Mesothelial cell of epicardium (in vitro differentiated cells): ENCODE measurements around the gene STT3A. TPM values are rescaled to one million over a fixed set of nuclear protein-coding genes. Genes with fewer than 3 reads are reported as not detected.

Experiments used
- DNase-seq, 2 experiments: peaks; one replicate each; pipeline ENCODE4 v3.0.0; 2021; ENCODE audit warnings: low spot score in 2 of 2; ENCODE audit not compliant: unreplicated experiment in 2 of 2
- H3K27ac Mint-ChIP-seq: 2 replicates; pipeline ENCODE4 v1.8.0; 2021; ENCODE audit warnings: mixed read lengths
- H3K27me3 Mint-ChIP-seq: 2 replicates; pipeline ENCODE4 v1.8.0; 2021; ENCODE audit warnings: low read depth, mixed read lengths
- H3K36me3 Mint-ChIP-seq: 2 replicates; pipeline ENCODE4 v1.8.0; 2021; ENCODE audit warnings: mixed read lengths
- H3K4me1 Mint-ChIP-seq: 2 replicates; pipeline ENCODE4 v1.8.0; 2021; ENCODE audit warnings: mixed read lengths
- H3K4me3 Mint-ChIP-seq: 2 replicates; pipeline ENCODE4 v1.8.0; 2021; ENCODE audit warnings: mild to moderate bottlenecking, moderate library complexity, mixed read lengths
- H3K9me3 Mint-ChIP-seq: 2 replicates; pipeline ENCODE4 v1.8.0; 2021; ENCODE audit warnings: mixed read lengths
- total RNA-seq: library from RNA; stranded (reverse); gene quantifications from 3 replicates; pipeline ENCODE4 v1.2.1, GENCODE V29; 2021
- TF ChIP-seq, protein P1 (sequence below): fragments of 200-600 bp; sonication (generic); IDR thresholded peaks from one replicate; pipeline ENCODE4 v1.5.0; 2021; ENCODE audit warnings: antibody characterized with exemption; ENCODE audit not compliant: unreplicated experiment

The STT3A gene
- total RNA-seq, 1 donor from 2014 or later: 146 TPM

DNA sequence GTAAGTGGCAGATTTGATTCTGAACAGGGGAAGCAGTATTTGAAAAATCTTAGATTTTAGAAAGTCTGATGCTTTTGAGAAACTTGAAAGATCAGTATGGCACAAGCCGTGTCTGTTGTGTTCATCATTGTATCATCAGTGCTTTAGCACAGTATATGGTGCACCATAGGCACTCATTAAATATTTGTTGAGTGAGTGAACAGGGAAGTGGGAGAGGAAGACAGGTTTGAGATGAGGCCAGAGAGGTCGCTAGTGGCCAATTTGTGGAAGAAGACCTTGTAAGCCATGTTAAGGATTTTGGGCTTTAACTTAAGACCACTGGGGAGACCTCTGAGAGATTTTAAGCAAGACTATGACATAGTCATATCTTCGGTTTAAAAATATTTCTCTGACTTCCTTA, 45.2 kb downstream of the STT3A start:
- Mint-ChIP-seq H3K4me3 (no peak overlapping the region), H3K4me1 (no peaks in the 10 kb centered on the region), H3K27ac (no peak overlapping the region), H3K36me3 (peaks cover 19% of the 10 kb centered on the region), H3K9me3 (no peaks in the 10 kb centered on the region), H3K27me3 (no peaks in the 10 kb centered on the region)
- TF ChIP-seq, protein P1, sequence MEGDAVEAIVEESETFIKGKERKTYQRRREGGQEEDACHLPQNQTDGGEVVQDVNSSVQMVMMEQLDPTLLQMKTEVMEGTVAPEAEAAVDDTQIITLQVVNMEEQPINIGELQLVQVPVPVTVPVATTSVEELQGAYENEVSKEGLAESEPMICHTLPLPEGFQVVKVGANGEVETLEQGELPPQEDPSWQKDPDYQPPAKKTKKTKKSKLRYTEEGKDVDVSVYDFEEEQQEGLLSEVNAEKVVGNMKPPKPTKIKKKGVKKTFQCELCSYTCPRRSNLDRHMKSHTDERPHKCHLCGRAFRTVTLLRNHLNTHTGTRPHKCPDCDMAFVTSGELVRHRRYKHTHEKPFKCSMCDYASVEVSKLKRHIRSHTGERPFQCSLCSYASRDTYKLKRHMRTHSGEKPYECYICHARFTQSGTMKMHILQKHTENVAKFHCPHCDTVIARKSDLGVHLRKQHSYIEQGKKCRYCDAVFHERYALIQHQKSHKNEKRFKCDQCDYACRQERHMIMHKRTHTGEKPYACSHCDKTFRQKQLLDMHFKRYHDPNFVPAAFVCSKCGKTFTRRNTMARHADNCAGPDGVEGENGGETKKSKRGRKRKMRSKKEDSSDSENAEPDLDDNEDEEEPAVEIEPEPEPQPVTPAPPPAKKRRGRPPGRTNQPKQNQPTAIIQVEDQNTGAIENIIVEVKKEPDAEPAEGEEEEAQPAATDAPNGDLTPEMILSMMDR: no peak
- DNase-seq: no peak

DNA sequence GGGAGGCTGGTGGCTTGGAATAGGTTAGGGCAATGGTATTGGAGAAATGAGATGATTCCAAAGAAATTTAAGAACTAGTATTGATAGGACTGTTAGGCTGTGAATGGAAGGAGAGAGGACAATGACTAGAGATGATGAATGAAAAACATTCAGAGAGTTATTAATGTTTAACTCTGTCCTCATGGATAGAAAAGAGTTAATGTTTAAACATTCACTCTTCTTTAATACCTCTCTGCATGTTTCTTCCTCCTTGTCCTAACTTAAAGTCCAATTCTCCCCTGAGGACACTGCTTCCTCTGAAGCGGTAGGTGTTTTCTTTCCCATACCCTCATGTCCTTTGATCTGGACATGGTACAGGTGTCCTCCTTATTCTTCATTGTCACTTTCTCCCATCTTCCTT, 45.7 kb downstream of the STT3A start:
- H3K27me3 Mint-ChIP-seq: no peaks in the 10 kb centered on the region
- H3K4me1 Mint-ChIP-seq: no peaks in the 10 kb centered on the region
- no peak overlapping the region for H3K27ac Mint-ChIP-seq
- H3K36me3 Mint-ChIP-seq: peaks cover 19% of the 10 kb centered on the region
- H3K9me3 Mint-ChIP-seq: no peaks in the 10 kb centered on the region
- H3K4me3 Mint-ChIP-seq: no peak overlapping the region
- DNase-seq: no peak
- TF ChIP-seq, protein P1: no peak

DNA sequence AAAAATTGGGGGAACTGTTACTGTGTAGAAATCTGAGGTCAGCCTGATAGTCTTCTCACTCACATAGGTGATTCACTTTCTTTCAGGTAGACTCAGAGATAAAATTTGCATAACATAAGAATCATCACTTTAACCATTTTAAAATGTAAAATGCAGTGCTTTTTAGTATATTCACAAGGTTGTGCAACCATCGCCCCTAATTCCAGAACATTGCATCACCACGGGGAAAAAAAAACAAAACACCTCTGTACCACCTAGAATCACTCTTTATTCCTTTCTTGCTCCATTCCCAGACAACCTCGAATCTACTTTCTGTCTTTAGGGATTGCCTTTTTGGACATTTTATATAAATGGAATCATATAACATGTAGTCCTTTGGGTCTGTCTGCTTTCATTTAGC, 53.2 kb downstream of the STT3A start:
- Mint-ChIP-seq H3K9me3 (peaks cover 4% of the 10 kb centered on the region), H3K27me3 (no peaks in the 10 kb centered on the region), H3K4me1 (no peaks in the 10 kb centered on the region), H3K4me3 (no peak overlapping the region), H3K36me3 (peaks cover 37% of the 10 kb centered on the region), H3K27ac (no peak overlapping the region)
- DNase-seq: no peak
- TF ChIP-seq, protein P1: no peak

DNA sequence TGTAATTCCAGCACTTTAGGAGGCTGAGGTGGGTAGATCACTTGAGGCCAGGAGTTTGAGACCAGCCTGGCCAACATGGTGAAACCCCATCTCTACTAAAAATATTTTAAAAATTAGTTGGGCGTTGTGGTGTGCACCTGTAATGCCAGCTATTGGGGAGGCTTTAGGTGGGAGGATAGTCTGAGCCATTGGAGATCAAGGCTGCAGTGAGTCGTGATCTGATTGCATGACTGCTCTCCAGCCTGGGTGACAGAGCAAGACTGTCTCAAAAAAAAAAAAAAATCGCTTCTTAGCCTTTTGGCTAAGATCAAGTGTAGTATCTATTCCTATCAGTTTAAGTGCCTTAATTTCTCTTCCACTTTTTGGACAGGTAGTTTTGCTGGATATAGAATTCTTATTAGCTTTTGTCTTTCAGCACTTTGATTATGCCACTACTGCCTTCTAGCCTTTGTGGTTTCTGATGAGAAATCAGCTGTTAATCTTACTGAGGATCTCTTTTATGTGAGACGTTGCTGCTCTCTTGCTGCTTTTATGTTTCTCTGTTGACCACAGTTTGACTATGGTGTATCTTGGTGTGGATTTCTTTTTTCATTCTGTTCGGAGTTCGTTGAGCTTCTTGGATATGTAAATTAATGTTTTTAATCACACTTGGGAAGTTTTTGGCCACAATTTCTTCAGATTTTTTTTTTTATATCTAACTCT, 57.0 kb downstream of the STT3A start:
- Mint-ChIP-seq H3K27me3 (no peaks in the 10 kb centered on the region), H3K36me3 (peaks cover 43% of the 10 kb centered on the region), H3K4me1 (no peaks in the 10 kb centered on the region), H3K4me3 (no peak overlapping the region), H3K27ac (no peak overlapping the region), H3K9me3 (peaks cover 4% of the 10 kb centered on the region)
- DNase-seq: no peak
- TF ChIP-seq, protein P1: no peak

- H3K27ac Mint-ChIP-seq: no peak overlapping the region
- H3K36me3 Mint-ChIP-seq: peaks cover 47% of the 10 kb centered on the region
- DNase-seq: no peak
- TF ChIP-seq, protein P1: no peak
- H3K4me3 Mint-ChIP-seq: no peak overlapping the region
- no peaks in the 10 kb centered on the region for H3K27me3 Mint-ChIP-seq
- H3K9me3 Mint-ChIP-seq: peaks cover 38% of the 10 kb centered on the region
- no peaks in the 10 kb centered on the region for H3K4me1 Mint-ChIP-seq
Observed at GRCh38 chr11:125662689-125663088, 70.0 kb downstream of the STT3A start.
